Stimulated activated CD4-positive, alpha-beta T cell treated with anti-CD3 and anti-CD28 coated beads, Interleukin-1b, Interleukin-23, amount 100 ng/mL, for 1 hour (primary cell): ENCODE measurements around the gene ZNF407.

Experiments used
- DNase-seq, 2 donors: peaks; one replicate each; pipeline ENCODE4 v3.0.0-alpha.2; 2020; ENCODE audit warnings: low read depth in 2 of 2

Gene ZNF407

DNA sequence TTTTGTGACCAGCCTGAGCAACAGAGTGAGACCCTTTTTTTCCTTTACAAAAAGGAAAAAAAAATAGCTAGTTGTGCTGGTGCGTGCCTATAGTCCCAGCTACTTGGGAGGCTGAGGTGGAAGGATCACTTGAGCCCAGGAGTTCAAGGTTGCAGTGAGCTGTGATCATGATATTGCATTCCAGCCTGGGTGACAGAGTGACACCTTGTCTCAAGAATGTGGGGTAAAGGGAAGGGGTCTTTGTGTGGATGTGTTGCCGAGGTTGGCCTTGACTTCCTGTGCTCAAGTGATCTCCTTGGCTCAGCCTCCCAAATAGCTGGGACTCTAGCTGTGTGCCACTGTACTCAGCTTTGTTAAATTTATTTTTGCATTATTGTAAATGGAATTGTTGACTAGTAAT is 120.6 kb downstream of the ZNF407 start:
- DNase-seq: no peak

DNA sequence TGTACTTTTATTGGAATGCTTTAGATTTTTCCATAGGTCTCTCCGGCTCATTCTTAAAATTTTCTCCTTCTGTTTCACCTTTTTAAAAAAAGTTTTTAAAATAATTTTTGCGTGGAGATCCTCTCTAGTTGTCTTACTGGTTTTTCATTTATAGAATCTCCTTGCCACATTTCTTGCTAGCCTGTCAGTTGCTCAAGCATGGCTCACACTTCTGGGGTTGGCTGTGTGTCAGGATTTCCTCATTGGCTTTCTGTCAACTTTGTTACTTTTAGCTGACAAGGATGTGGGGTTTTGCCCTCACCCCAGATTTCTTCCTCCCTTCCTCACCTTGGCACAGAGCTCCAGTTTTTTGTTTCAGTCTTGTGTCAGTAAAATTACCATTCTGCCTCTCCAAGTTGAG is 124.6 kb downstream of the ZNF407 start:
- DNase-seq: no peak

DNA sequence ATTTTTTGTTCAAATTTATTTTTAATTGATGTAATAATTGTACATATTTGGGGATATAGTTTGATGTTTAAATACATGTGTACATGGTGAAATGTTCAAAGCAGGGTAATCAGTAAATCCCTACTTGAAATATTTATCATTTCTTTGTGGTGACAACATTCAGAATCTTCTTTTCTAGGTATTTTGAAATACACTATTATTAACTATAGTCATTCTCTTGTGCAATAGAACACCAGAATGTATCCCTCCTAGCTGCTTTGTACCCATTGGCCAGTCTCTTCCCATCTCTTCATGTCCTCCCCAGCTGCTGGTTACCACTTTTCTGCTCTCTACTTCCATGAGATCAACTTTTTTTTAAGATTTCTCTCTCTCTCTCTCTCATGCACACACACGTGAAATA is 126.5 kb downstream of the ZNF407 start:
- no peak for DNase-seq

DNA sequence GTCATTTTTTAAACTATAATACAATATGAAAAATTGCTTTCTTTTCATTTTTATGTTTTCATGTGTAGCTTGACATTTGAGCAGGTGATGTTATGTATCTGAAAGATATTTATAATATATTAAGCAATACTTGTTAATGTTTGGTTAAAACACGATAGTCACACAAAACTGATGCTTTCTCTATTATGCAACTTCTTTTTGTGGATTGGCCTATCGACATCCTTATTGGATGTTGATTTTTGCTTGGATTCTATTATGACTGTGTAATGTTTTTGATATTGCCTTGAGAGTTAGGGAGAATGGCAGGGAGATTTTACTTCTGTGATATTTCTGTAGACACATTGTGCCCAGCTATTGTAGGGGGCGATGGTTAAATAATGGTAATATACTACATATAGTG is 128.0 kb downstream of the ZNF407 start:
- no peak for DNase-seq

DNA sequence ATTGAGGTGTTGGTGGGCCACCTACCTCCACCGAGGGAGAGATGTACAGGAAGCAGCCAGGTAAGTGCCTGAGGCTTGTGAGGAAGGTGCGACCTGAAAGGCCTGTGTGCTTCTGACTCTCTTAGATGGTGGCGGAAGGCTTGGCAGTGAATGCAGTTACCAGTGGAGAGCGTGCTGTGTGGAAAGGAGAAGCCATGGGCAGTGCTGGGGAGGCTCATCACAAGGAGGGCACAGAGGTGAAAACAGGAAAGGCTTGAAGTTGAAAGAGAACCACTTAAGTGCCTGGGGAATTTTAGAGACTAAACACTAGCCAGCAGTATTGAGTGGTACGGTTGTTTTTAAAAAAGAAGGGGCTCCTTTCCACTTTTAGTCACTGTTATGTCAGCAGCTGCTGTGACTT is 130.9 kb downstream of the ZNF407 start:
- no peak for DNase-seq

DNA sequence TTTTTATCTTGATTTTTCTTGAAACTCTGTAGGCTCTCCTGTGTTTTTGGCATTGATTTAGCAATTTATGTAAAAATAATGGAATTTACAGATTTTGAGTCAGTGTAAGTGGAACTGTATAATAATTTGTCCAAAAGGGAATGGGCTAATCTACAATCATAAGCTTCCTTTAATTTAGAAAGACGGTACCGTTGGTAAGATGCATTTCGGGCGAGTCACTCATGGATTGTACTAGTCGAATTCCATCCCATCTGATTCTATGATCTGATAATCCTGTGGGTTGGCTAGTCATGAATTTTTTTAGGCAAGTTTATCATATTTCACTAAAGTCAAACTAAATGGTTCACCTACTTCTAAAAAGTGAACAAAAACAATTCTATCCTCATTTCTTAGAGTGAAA is 133.4 kb downstream of the ZNF407 start:
- DNase-seq: no peak

DNA sequence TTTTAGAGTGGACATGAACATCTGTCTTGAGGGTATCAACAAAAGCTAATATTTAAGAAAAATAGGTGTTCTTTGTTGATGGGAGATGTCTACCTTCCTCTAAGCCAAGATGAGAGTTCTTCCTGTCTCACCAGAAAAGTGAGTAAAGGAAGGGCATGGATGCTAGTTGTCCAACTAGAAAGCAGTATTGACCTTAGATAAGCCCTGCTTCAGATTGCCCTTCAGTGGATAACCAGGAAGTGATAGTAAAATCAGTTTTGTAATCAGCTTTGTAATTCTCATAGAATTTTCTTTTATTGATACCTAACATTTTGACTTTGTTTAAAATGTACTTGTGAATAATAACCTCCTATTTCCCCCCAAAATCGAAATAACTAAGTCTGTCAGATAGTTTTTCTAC is 134.7 kb downstream of the ZNF407 start:
- no peak for DNase-seq

DNA sequence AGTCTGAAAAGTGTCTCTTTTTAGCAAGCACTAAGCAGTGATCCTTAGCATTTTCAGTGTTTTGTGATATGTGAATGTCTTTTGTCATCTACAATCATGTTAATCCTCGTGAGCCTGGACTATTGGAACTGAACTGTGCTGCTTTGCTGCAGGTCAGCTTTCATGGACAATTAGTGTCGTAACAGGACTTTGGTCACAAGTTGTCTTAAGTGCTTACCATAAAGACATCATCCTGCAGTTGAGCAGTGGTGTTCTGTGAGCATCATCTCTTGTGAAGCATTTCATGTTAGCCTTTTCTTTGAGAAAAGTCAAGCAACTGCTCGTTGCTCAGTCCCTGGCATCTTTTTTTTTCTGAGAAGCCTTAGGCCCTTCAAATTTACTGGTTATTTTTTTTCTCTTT is 135.9 kb downstream of the ZNF407 start:
- DNase-seq: no peak

DNA sequence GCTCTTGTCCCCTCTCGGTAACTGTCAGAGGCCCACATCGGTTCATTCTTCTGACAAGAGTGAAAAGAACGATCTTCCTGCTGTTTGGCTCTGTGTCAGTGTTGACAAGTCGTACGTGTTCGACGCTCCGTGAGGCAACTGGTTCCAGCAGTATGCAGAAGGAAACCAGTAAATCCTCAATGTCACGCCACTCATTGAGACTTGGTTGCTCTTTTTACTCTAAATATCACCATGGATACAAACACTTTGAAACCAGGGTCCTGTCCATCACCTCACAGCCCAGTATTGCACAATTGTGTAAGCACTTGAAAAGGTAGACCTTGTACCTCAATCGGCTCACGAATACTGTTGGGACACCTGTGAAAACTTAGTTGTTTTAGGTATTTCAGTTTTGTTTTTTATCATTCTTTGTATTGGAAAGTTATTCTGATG is 136.4 kb downstream of the ZNF407 start:
- no peak for DNase-seq

DNA sequence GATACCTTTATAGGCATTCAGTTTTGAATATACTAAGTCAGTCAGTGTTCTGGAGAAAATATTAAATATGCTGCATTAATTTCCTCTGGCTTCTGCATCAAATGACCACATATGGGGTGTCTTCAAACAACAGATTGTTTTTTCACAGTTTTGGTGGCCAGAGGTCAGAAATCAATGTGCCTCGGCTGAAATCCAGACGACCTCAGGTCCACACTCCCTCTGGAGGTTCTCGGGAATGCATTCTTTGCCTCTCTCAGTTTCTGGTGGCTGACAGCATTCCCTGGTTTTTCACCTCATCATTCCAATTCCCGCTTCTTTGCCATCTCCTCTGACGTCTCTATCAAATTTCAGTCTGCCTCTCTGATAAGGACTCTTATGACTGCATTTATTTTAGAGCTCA is 142.3 kb downstream of the ZNF407 start:
- DNase-seq: no peak

DNA sequence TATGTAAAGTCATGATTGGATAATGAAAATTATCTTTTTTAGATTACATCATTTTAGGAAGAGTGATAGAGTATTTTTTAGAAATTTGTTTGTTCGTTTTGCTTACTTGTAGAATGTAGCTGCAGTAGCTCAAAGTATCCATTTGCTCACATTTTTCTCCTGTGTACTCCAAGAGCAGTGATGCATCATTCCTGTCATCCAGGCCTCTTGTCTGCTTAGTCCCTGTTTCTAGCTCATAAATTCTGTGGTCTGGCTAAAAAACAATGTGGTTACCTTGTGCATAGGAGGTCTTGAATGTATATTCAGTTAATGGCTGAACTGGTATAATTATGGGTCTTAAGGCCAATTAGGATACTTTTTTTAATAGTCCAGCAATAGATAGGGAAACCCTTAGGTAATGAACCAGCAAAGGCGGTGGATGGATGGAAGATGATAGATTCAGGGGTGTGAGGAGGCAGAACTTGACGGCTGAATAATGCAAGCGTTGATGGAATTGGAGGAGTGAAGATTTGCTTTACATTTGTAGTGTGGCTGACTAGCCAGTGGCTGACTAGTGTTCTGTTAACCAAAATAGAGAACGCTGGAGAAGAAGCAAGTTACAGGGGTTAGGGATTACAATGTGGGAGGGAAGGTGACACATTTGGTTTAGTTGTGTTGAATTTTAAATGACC is 145.0 kb downstream of the ZNF407 start:
- no peak for DNase-seq

DNA sequence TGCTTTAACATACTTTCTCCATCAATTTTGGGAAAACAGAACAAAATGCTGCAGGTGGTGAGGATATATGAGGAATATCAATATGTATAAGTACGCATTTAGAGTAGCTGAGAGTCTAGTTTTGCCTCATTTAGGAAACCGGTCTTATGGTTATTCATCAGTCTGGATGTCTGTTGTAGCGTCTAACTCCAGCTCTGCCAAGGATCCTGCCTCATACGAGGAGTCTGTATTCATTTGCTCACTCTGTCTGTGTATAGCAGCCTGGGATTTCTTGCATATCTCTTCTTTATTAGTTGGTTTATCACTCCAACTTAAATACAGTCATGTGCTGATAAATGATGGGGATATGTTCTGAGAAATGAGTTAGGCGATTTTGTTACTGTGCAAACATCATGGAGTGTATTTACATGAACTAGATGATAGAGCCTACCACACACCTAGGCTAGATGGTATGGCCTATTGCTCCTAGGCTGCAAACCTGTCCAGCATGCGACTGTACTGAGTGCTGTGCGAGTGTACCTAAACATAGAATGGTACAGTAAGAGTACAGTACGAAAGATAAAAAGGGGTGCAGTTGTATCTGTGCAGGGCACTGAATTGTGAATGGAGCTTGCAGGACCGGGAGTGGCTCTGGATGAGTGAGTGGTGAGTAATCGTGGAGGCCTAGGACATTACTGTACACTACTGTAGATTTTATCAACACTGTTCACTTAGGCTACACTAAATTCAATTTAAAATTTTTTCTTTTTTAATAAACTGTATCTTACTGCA is 148.1 kb downstream of the ZNF407 start:
- no peak for DNase-seq

DNA sequence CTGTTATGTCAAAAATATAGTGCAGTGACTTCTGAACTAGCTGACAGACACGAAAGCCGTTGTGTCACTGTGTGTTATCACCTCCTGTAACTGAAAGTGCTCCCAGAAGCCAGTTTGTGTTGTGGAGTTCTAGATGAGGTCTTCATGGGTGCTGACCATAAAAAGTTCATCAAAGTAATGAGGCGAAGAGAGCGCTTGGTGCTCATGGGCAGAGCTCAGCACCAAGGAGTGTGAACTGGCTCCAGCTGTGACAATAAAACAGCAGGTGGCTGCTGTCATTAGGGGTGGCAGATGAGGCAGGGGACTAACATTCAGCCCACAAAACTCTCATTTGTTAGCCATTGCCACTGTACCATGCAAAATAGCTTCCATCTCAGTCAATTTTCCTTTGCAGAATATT is 151.1 kb downstream of the ZNF407 start:
- DNase-seq: no peak

DNA sequence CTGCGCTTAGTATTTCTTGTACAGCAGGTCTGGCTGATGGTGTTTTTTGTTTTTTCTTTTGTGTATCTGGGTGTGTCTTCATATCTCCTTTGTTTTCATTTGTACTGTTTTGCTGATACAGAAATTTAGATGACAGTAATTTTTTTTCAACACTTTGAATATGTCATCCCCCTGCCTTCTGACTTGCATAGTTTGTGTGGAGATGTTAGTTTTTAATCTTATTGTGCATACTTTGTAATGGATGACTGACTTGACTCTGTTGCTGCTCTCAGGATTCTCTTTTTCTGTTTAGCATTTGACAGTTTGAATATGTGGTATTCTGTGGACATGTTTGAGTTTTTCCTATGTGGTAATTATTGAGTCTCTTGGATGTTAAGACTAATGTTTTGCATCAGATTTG is 161.3 kb downstream of the ZNF407 start:
- DNase-seq: no peak

DNA sequence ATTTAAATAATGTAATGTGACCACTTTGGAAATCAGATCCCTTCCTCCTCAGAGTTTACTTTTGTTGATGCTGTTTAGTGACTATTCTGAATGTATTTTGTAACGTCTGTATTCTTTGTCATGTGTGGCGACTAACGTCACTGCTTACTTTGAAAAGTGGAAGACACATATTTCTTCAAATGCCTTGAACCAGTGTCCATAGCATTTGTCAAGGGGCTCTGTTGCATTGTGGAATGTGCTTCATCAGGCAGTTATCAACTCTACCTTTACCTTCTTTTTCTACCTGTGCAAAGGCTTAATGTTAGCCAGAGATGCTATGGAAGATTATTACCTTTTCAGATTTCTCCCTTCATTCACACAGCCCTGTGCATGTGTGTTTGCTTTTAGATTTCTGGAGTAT is 162.4 kb downstream of the ZNF407 start:
- no peak for DNase-seq

DNA sequence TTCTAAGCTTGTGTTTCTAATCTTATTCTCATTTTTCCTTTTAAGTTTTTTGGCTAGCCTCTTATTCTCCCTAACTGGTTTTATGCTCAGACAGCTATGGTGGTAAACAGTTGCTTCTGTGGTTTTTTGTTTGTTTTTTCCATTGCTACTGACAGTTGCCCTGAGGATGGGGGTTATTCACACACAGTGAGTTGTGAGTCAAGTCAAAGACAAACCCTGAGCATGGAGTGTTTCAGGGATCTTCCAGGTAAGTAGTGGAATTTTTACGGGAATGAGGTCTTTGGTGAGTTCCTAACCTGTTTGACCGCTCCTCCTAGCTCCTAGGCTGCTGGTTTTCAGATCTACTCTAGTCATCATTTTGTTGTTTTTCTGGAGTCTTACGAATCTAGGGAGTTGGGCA is 162.8 kb downstream of the ZNF407 start:
- no peak for DNase-seq

DNA sequence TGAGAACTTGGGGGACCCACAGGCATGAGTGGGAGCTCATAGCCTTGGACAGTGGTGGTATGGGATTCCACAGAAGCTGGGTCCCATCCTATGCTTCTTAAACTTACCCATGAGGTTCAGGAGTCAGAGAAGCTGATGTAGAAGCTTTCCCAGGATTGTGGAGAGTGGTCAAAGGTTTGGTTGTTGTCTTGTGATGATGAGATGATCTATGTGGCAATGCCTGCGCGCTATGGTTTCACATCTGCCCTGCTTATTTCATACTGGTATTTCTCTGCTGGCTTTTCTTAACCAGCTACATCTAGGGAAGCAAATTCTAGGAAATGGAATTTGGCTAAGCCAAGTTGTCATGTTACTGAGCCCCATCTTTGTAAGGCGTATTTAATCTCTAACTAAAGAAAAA is 168.6 kb downstream of the ZNF407 start:
- DNase-seq: no peak

DNA sequence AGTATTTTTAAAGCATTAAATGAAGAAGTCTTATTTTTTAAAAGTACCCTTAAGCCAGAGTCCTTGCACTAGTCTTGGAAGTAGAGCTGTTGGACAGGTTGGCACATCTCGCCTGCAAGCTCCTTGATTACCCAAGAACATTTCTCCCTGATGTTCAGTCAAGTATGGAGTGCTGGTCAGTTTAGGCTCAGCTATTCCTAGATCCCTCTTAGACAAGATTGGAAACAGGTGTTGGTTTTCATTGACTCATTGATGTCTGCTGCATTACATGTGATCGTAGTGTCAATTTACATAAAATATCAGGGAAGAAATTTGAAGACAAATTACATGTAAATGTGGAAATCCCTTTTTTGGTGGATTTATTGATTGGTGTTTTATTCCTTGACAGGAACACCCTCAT is 170.4 kb downstream of the ZNF407 start:
- DNase-seq: no peak

DNA sequence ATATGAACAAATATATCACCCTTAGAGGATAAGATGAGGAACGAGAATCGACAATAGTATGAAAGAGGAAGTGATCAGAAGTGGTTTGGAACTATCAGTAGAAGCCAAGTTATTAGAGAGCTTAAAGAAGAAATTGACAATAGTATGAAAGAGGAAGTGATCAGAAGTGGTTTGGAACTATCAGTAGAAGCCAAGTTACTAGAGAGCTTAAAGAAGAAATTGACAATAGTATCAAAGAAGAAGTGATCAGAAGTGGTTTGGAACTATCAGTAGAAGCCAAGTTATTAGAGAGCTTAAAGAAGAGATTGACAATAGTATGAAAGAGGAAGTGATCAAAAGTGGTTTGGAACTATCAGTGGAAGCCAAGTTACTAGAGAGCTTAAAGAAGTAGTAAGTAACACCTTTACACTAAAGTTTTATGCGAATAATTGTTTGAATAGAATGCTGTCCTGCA is 175.5 kb downstream of the ZNF407 start:
- no peak for DNase-seq

DNA sequence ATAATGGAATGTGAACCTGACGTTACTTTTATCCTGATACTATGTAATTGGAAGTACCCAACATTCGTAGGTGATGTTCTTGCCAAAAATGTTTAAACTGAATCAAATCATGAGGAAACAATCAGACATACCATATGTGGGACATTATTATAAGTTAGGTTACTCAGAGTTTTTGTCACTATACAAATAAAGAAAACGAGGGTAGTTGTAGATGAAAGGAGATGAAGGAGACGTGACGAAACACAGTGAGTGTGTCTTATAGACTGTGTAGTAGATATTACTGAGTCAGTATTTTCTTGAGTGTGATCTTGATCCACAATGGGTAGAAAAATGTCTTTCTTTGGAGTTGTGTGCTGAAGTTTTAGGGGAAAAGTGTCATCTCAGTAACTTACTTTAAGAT is 176.8 kb downstream of the ZNF407 start:
- no peak for DNase-seq

DNA sequence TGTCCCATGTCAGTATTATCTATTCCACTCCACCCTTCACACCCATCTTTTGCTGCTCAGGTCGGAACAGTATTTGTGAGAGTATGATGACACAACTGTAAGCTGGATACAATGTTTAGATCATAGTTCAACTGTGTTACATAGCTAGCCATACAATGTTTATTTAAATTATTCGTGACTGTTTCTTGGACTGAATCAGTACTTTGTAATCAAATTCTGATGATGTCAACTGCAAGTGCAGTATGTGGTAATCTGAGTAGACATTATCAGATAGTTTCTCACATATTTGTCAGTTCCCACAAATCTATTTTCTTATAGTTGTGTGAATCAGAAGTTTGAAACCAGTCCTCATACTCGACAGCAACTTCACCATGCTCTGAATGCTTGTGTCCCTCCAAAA is 177.6 kb downstream of the ZNF407 start:
- DNase-seq: no peak

DNA sequence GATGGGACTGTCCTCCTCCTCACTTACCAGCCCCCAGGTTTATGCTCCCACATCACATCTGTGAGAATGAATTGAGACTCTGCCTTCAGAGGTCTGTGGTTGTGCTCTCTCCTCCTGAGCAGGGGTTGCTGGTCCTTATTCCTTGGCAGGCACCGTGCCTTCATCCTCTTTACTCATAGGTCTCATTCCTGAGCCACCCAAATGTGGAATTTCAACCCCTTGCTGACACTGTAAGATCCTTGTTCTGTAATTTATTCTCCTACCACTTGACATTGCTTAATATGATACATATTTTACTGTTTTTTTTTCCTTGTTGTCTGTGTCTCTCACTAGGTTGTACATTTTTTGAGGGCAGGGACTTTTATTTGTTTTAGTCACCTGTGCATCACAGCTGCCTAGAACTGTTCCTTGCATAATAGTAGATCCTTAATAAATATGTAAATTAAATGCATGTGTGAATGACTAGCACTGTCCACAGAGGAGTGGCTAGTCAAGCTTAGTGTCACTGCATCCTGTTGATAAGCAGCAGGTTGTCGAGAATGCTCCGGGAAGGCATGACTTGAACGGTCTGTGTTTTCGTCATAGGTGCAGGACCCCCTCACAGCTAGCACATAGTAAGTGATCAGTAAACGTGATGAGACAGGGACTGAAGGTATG is 180.6 kb downstream of the ZNF407 start:
- DNase-seq: no peak

DNA sequence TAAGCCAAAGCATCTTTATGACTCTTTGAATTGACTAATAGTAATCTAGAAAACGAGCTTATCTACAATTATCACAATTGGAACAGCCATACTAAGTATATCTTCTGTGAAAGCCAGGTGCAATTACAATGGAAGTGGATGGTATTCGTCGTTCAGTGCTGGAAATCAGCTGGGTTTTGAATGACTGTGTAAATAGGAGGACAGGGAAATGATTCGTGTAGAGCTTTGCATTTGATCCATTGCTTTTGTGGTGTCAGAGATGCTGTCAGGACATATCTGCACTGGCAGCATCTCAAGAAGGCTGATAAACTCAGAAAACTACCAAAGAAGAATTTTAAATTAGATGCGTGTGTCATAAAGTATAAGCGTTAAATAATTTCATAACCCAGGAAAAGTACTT is 187.1 kb downstream of the ZNF407 start:
- no peak for DNase-seq
